Calu3 (cell line): ENCODE measurements around the gene PRND. TPM values are rescaled to one million over a fixed set of nuclear protein-coding genes. Genes with fewer than 3 reads are reported as not detected.

ENCODE experiments used
- Bru-seq: library from RNA; stranded (reverse); fragments of 400-500 nt; gene quantifications from one replicate; lab custom pipeline; 2021; lab: Mats Ljungman, UMichigan
- BruChase-seq, 2 experiments: library from RNA; stranded (reverse); fragments of 400-500 nt; gene quantifications; one replicate each; lab custom pipeline; 2021; lab: Mats Ljungman, UMichigan
- BruUV-seq: library from RNA; stranded (reverse); fragments of 400-500 nt; replicated peaks from 2 replicates; lab custom pipeline; 2021; lab: Mats Ljungman, UMichigan
- CTCF ChIA-PET: fragments of 300-600 bp; sonication (Branson Sonifier 250); formaldehyde crosslinking; loops from one replicate; lab custom pipeline; 2022; ENCODE audit warnings: antibody characterized with exemption; lab: Charles Lee
- DNase-seq: peaks from one replicate; pipeline ENCODE4 v3.0.0; 2022
- H3K27ac Mint-ChIP-seq: one replicate; pipeline ENCODE4 v1.8.0; 2022; ENCODE audit warnings: mixed read lengths; ENCODE audit not compliant: unreplicated experiment
- H3K27me3 Mint-ChIP-seq: one replicate; pipeline ENCODE4 v1.8.0; 2022; ENCODE audit warnings: mixed read lengths; ENCODE audit not compliant: unreplicated experiment
- H3K36me3 Mint-ChIP-seq: one replicate; pipeline ENCODE4 v1.8.0; 2022; ENCODE audit warnings: mild to moderate bottlenecking, moderate library complexity, mixed read lengths; ENCODE audit not compliant: insufficient read depth, unreplicated experiment
- H3K4me1 Mint-ChIP-seq: one replicate; pipeline ENCODE4 v1.8.0; 2022; ENCODE audit warnings: mild to moderate bottlenecking, low read depth, mixed read lengths; ENCODE audit not compliant: unreplicated experiment
- H3K4me3 Mint-ChIP-seq: one replicate; pipeline ENCODE4 v1.8.0; 2022; ENCODE audit warnings: mild to moderate bottlenecking, low read depth, moderate library complexity, mixed read lengths; ENCODE audit not compliant: unreplicated experiment
- H3K9me3 Mint-ChIP-seq: one replicate; pipeline ENCODE4 v1.8.0; 2022; ENCODE audit warnings: low read depth, mixed read lengths; ENCODE audit not compliant: unreplicated experiment
- CTCF ChIP-seq: fragments of 200-600 bp; IDR thresholded peaks from one replicate; pipeline ENCODE4 v1.8.0; 2022; ENCODE audit warnings: antibody characterized with exemption; ENCODE audit not compliant: unreplicated experiment
- intact Hi-C: fragments of 100-400 bp; cut with micrococcal nuclease; formaldehyde crosslinking; loops from one replicate; pipeline ENCODE4 v1.10.0; 2022; ENCODE audit not compliant: unreplicated experiment
- long read RNA-seq: library from polyadenylated mRNA; stranded (forward); transcript quantifications from one replicate; pipeline ENCODE4 v2.0.0, GENCODE V29; 2022
- total RNA-seq: library from RNA; stranded (reverse); gene quantifications from 2 replicates; pipeline ENCODE4 v1.2.3, GENCODE V29; 2022

PRND gene
- not detected in 2 replicates for total RNA-seq
- Bru-seq, nascent RNA: not detected
- BruChase-seq, experiment 1, labeled RNA remaining after a 6-hour chase: not detected
- BruChase-seq, experiment 2, labeled RNA remaining after a 2-hour chase: not detected
- long read RNA-seq: 0 reads

DNA sequence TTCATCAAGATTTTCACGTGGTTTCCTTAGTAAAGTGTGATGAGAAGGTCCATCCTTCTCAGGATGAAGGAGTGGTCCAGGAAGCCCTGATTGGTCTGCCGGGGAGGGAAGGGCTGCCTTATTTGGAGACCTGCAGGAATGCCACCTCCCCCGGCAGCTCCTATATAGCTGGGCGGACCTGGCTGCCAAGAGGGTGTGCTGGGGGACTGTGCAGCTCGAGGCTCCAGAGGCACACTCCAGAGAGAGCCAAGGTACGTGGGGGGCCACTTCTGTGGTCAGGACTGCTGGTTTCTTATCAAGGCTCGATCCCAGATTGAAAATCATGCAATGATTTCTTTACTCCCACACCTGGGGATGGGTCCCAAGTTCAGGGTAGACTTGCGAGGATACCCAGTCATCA is at the start of gene PRND:
TSS of gene PRND (plus strand) at position 191 of the 400 bp plus-strand sequence. CDS start 2,643 bp downstream, outside the sequence.
- H3K4me1 Mint-ChIP-seq: no peaks in the 10 kb centered on the region
- CTCF ChIA-PET: interaction anchor here (0.7 kb wide), 1 partner anchor 502 kb away, joined by 3 read pairs; no protein-coding TSS in a partner anchor
- TF ChIP-seq CTCF: no peak
- peaks cover 52% of the 10 kb centered on the region for H3K27me3 Mint-ChIP-seq
- H3K4me3 Mint-ChIP-seq: no peak within 1 kb of the TSS
- H3K36me3 Mint-ChIP-seq: no peaks in the 10 kb centered on the region
- intact Hi-C loops: loop anchor here (2.0 kb wide), 2 partner anchors 107 to 115 kb away; no protein-coding TSS in a partner anchor
- no peaks in the 10 kb centered on the region for H3K9me3 Mint-ChIP-seq
- no peak within 1 kb of the TSS for H3K27ac Mint-ChIP-seq
- BruUV-seq: no TSS peak
- DNase-seq: no peak

DNA sequence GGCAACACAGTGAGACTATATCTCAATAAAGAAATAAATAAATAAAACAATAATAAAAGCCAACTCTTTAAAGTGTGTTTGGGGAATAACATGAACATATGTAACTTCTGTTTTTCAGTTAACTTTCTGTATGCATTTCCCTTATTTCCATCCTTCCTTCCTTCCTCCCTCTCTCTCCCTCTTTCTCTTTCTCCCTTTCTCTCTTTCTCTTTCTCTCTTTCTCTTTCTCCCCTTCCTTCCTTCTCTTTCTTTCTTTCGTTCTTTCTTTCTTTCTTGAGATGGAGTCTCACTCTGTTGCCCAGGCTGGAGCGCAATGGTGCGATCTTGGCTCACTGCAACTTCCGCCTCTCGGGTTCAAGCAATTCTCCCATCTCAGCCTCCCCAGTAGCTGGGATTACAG is 48.8 kb upstream of the PRND start:
- no peak for TF ChIP-seq CTCF
- Mint-ChIP-seq H3K4me1 (no peaks in the 10 kb centered on the region), H3K9me3 (no peaks in the 10 kb centered on the region), H3K4me3 (no peak overlapping the region), H3K27me3 (peaks cover 39% of the 10 kb centered on the region), H3K36me3 (no peaks in the 10 kb centered on the region), H3K27ac (no peak overlapping the region)
- no TSS peak for BruUV-seq
- intact Hi-C loops: no loop called here
- no peak for DNase-seq
- CTCF ChIA-PET: no interaction called here

GRCh38 chr20:4673371-4674001 is 48.2 kb upstream of the PRND start:
- Mint-ChIP-seq H3K4me1 (no peaks in the 10 kb centered on the region), H3K4me3 (no peak overlapping the region), H3K9me3 (no peaks in the 10 kb centered on the region), H3K27ac (no peak overlapping the region), H3K36me3 (no peaks in the 10 kb centered on the region), H3K27me3 (peaks cover 45% of the 10 kb centered on the region)
- no peak for DNase-seq
- CTCF ChIA-PET: no interaction called here
- BruUV-seq: no TSS peak
- TF ChIP-seq CTCF: no peak
- intact Hi-C loops: no loop called here

GRCh38 chr20:4674672-4675071 is 47.0 kb upstream of the PRND start:
- intact Hi-C loops: no loop called here
- no TSS peak for BruUV-seq
- no peaks in the 10 kb centered on the region for H3K36me3 Mint-ChIP-seq
- no peak for DNase-seq
- TF ChIP-seq CTCF: no peak
- no peak overlapping the region for H3K27ac Mint-ChIP-seq
- no peaks in the 10 kb centered on the region for H3K9me3 Mint-ChIP-seq
- no peaks in the 10 kb centered on the region for H3K4me1 Mint-ChIP-seq
- peaks cover 52% of the 10 kb centered on the region for H3K27me3 Mint-ChIP-seq
- no peak overlapping the region for H3K4me3 Mint-ChIP-seq
- CTCF ChIA-PET: no interaction called here
